Transverse colon (tissue), 4 donors: ENCODE measurements around the gene LURAP1L. TPM values are rescaled to one million over a fixed set of nuclear protein-coding genes. Genes with fewer than 3 reads are reported as not detected.

ENCODE experiments used
- DNase-seq: peaks from one replicate; pipeline ENCODE4 v3.0.0-alpha.2; 2019
- H3K27ac ChIP-seq, 4 donors: fragments of 200-600 bp; sonication (generic); 2 replicates each; pipeline ENCODE4 v1.5.1; 2016 to 2018; ENCODE audit warnings: inconsistent platforms in 4 of 4
- H3K27me3 ChIP-seq: fragments of 200-600 bp; sonication (generic); 2 replicates; pipeline ENCODE4 v1.5.1; 2017; ENCODE audit warnings: inconsistent platforms
- H3K36me3 ChIP-seq, 4 donors: fragments of 200-600 bp; sonication (generic); 2 replicates each; pipeline ENCODE4 v1.5.1; 2017 to 2019; ENCODE audit warnings: inconsistent platforms in 4 of 4
- H3K4me1 ChIP-seq, 4 donors: fragments of 200-600 bp; sonication (generic); 2 replicates each; pipeline ENCODE4 v1.5.1; 2017 to 2020; ENCODE audit warnings: inconsistent platforms in 4 of 4
- H3K4me3 ChIP-seq, 4 donors: fragments of 200-600 bp; sonication (generic); 1 replicate in 1 of 4; 2 replicates in 3 of 4; pipeline versions ENCODE4 v1.5.1 to v1.6.1; 2017 to 2019; ENCODE audit warnings: inconsistent platforms in 4 of 4
- H3K9me3 ChIP-seq, 2 donors: fragments of 200-600 bp; sonication (generic); 2 replicates each; pipeline ENCODE4 v1.5.1; 2017 to 2019; ENCODE audit warnings: inconsistent platforms in 2 of 2
- EP300 ChIP-seq: sonication (generic); formaldehyde crosslinking; IDR thresholded peaks from one replicate; pipeline ENCODE4 v1.6.1; 2017; ENCODE audit warnings: antibody characterized with exemption, low read depth
- POLR2A ChIP-seq: fragments of 450-650 bp; IDR thresholded peaks from one replicate; pipeline ENCODE4 v1.6.1; 2016; ENCODE audit warnings: antibody characterized with exemption, mild to moderate bottlenecking, moderate library complexity
- POLR2AphosphoS5 ChIP-seq, 3 donors: sonication (generic); formaldehyde crosslinking; IDR thresholded peaks; one replicate each; pipeline ENCODE4 v1.6.1; 2016; ENCODE audit warnings: antibody characterized with exemption in 3 of 3
- WGBS, 2 donors: methylation state at CpG; one replicate each; pipeline ENCODE4 v1.1.5; 2018; ENCODE audit warnings: low coverage in 1 of 2; 5-methylcytosine and 5-hydroxymethylcytosine counted together
- in situ Hi-C, 4 donors: fragments of 200-750 bp; cut with MboI; loops; one replicate each; pipeline versions ENCODE4 v1.15.0 to v1.15.1; 2017; ENCODE audit warnings: low sequenced_read_pairs in 3 of 4, low pct_ligation_motif_present in 1 of 4, low pct_unique_long_range_greater_than_20kb in 1 of 4
- intact Hi-C: fragments of 100-400 bp; cut with DNase I; formaldehyde crosslinking; loops from one replicate; pipeline ENCODE4 v1.15.1; 2023; ENCODE audit warnings: low total_unique reads
- total RNA-seq, 4 donors: library from RNA; depleted of rRNA; stranded (reverse); fragments of >200 nt; gene quantifications; one replicate each; pipeline ENCODE4 v1.1.0, GENCODE V29; 2016
- TF ChIP-seq, protein P1 (sequence below), 5 experiments: fragments of 200-600 bp in 3 of 5; fragments of 450-650 bp in 2 of 5; sonication (generic) in 3 of 5; IDR thresholded peaks; 1 replicate in 2 of 5; 2 replicates in 3 of 5; pipeline ENCODE4 v1.5.1; 2016 to 2017; ENCODE audit warnings: antibody characterized with exemption in 5 of 5, inconsistent platforms in 3 of 5, mild to moderate bottlenecking in 2 of 5, moderate library complexity in 1 of 5

Gene LURAP1L
- total RNA-seq, 4 donors from 2014 or later, result 19.1 to 50.0 (median 34.5) TPM

DNA sequence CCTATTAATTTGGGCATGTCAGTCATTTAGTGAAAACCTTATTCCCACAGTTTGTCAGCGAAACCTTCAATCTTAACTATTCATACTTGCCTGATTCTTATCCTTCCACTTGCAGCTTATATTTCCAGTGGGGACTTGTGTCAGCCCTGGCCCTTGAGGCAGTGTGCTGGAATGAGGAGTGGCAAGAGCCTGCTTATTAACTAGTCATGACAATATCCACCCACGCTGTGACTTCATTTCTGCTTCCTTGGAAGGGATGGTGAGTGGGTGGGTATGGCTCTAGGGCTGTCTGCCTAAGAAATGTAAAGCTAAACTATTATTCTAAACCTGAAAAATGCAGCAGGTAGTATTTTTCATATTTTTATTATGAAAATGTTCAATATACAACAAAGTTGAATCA, 34.0 kb upstream of the LURAP1L start:
- intact Hi-C loops (no loop called here), in situ Hi-C loops (no loop called here)
- Histone ChIP-seq H3K9me3 (no peaks in the 10 kb centered on the region), H3K36me3 (no peaks in the 10 kb centered on the region), H3K27ac (no peak overlapping the region), H3K27me3 (no peaks in the 10 kb centered on the region), H3K4me1 (no peaks in the 10 kb centered on the region), H3K4me3 (no peak overlapping the region)
- WGBS, 2 donors, result 60 to 77% methylated on average over 1 to 2 of the region's 2 CpGs
- TF ChIP-seq, protein P1, sequence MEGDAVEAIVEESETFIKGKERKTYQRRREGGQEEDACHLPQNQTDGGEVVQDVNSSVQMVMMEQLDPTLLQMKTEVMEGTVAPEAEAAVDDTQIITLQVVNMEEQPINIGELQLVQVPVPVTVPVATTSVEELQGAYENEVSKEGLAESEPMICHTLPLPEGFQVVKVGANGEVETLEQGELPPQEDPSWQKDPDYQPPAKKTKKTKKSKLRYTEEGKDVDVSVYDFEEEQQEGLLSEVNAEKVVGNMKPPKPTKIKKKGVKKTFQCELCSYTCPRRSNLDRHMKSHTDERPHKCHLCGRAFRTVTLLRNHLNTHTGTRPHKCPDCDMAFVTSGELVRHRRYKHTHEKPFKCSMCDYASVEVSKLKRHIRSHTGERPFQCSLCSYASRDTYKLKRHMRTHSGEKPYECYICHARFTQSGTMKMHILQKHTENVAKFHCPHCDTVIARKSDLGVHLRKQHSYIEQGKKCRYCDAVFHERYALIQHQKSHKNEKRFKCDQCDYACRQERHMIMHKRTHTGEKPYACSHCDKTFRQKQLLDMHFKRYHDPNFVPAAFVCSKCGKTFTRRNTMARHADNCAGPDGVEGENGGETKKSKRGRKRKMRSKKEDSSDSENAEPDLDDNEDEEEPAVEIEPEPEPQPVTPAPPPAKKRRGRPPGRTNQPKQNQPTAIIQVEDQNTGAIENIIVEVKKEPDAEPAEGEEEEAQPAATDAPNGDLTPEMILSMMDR (IDR thresholded peaks at IDR 0.05), result no peak
- TF ChIP-seq POLR2A (no peak), POLR2AphosphoS5 (IDR thresholded peaks at IDR 0.05) (no peak), EP300 (no peak)
- no peak for DNase-seq

DNA sequence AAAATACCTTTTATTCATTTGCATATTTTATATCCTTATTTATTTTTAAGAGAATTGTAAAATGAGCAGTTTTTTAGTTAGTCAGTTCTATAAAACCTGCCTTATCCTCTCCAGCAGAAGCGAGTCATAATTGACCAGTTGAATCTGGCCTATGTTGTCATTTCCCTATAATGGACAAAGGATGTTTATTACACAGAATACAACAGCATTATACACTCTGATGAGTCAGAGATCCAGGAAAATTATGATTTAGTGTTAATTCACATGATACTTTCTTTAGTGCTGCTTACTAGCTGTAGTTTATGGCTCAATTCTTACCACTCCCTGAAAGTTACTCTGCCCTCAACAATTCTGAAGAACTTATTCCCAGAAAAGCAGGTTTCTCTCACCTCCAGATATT, 26.8 kb upstream of the LURAP1L start:
- H3K27ac ChIP-seq, result peak overlapping the region in 3 of 4 donors; percentile 68 to 74 (median 73)
- in situ Hi-C loops (no loop called here), intact Hi-C loops (no loop called here)
- H3K4me3 ChIP-seq, result no peak overlapping the region
- TF ChIP-seq EP300 (no peak), POLR2AphosphoS5 (IDR thresholded peaks at IDR 0.05) (peak in 2 of 3 donors; percentile 2 to 16)
- no peaks in the 10 kb centered on the region for H3K36me3 ChIP-seq
- H3K9me3 ChIP-seq, result no peaks in the 10 kb centered on the region
- 42% methylated on average over 1 of the region's 1 CpG; no CpG with 5 or more reads in 1 of the 2 donors for WGBS, 2 donors
- peaks cover 0 to 8% (median 3%) of the 10 kb centered on the region in 4 donors for H3K4me1 ChIP-seq
- DNase-seq, result no peak
- no peaks in the 10 kb centered on the region for H3K27me3 ChIP-seq

DNA sequence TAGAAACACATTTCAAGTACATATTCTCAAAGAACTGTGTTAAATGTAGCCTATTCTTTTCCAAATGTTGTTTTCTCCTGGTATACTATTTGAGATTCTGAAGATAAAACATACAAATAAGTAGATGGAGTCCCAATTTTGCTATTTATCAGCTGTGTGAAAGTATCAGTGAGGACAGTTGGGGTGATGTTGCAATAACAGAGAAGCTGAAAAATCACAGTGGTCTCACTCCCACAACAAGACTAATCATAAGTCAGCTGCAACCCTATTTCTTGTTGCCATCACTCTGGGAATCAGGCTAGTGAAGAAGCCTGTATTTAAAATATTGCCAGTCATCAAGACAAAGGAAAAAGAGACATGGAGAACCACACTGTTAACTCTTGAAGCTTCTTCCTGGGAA, 25.9 kb upstream of the LURAP1L start:
- H3K27ac ChIP-seq, result peak overlapping the region in 3 of 4 donors; percentile 68 to 74 (median 73)
- no peak for TF ChIP-seq POLR2AphosphoS5 (IDR thresholded peaks at IDR 0.05)
- no peak for TF ChIP-seq POLR2A
- no peak for TF ChIP-seq EP300
- TF ChIP-seq, protein P1 (IDR thresholded peaks at IDR 0.05), result no peak
- in situ Hi-C loops, result no loop called here
- H3K36me3 ChIP-seq, result no peaks in the 10 kb centered on the region
- intact Hi-C loops, result no loop called here
- no peaks in the 10 kb centered on the region for H3K27me3 ChIP-seq
- H3K4me1 ChIP-seq, result peaks cover 0 to 8% (median 3%) of the 10 kb centered on the region in 4 donors
- H3K4me3 ChIP-seq, result no peak overlapping the region
- no peaks in the 10 kb centered on the region for H3K9me3 ChIP-seq
- no peak for DNase-seq

DNA sequence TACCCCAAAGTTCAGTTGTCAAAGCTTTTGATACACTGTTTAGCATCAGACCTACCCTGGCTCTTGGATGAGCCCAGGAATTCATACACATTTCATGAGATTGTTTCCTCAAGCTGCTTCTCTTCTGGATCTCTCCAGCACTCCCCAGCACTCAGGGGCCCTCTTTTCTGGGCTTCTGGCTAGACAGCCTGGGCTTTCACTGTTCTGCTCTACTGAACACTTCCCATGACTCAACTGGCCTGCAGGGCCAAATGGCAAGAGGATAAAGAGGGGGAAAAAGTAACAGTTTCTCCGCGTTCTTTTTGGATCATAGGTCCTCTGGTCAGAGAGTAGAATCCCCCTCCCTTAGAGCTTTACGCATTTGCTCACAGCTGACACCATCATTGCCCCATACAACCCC, 20.9 kb upstream of the LURAP1L start:
- intact Hi-C loops (no loop called here), in situ Hi-C loops (no loop called here)
- WGBS, 2 donors, result 90 to 92% methylated on average over 2 to 3 of the region's 3 CpGs
- DNase-seq, result no peak
- no peaks in the 10 kb centered on the region for H3K9me3 ChIP-seq
- TF ChIP-seq POLR2A, result no peak
- no peak for TF ChIP-seq POLR2AphosphoS5 (IDR thresholded peaks at IDR 0.05)
- TF ChIP-seq, protein P1 (IDR thresholded peaks at IDR 0.05), result no peak
- TF ChIP-seq EP300, result no peak
- no peaks in the 10 kb centered on the region for H3K27me3 ChIP-seq
- H3K4me1 ChIP-seq, result peaks cover 0 to 3% (median 0%) of the 10 kb centered on the region in 4 donors
- H3K36me3 ChIP-seq, result no peaks in the 10 kb centered on the region
- H3K4me3 ChIP-seq, result no peak overlapping the region
- no peak overlapping the region for H3K27ac ChIP-seq

DNA sequence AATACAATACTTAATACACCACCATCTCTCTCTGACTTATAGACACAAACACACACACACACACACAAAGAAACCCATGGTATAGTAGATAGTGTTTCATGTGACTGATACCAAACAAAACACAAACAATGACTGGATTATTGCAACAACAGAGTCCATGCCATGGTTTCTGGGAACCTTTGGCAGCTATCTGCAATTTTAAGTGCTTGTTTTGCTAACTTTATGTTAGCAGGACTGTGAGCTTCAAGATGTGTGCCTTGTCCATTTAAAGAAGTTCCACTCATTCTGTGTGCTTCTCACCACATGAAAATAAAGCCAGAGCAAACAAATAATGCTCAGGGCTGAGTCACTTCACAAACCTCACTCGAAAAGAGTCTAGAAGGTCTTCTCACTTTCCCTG, 15.1 kb upstream of the LURAP1L start:
- 24 to 60% methylated on average over 1 of the region's 1 CpG for WGBS, 2 donors
- TF ChIP-seq POLR2A, result no peak
- TF ChIP-seq EP300, result no peak
- TF ChIP-seq, protein P1 (IDR thresholded peaks at IDR 0.05), result no peak
- TF ChIP-seq POLR2AphosphoS5 (IDR thresholded peaks at IDR 0.05), result no peak
- in situ Hi-C loops, result no loop called here
- Histone ChIP-seq H3K36me3 (no peaks in the 10 kb centered on the region), H3K27me3 (no peaks in the 10 kb centered on the region), H3K4me3 (no peak overlapping the region), H3K4me1 (peaks cover 0 to 27% (median 7%) of the 10 kb centered on the region in 4 donors), H3K9me3 (no peaks in the 10 kb centered on the region), H3K27ac (no peak overlapping the region)
- no peak for DNase-seq
- intact Hi-C loops, result no loop called here
